Activated CD8-positive, alpha-beta T cell treated with anti-CD3 and anti-CD28 coated beads, Interleukin-2, amount 10 ng/mL, durations not matched to agents 7 days and 5 days (primary cell): ENCODE measurements around the gene TSPAN33. TPM values are rescaled to one million over a fixed set of nuclear protein-coding genes. Genes with fewer than 3 reads are reported as not detected.
"Not testable (repeated sequence)": the region's sequence is repeated elsewhere in the genome, so short reads cannot be mapped to it uniquely, and the experiment has no call there.

ENCODE experiments used
- ATAC-seq: fragments of 150-1000 bp; cut with Tn5 transposase; one replicate; pipeline ENCODE4 v1.10.0; 2021; ENCODE audit warnings: moderate library complexity
- CTCF ChIA-PET: fragments of 350-600 bp; sonication (Branson Sonifier 250); formaldehyde crosslinking; loops from one replicate; lab custom pipeline; 2021; ENCODE audit warnings: antibody characterized with exemption; lab: Charles Lee
- POLR2A ChIA-PET: fragments of 350-600 bp; sonication (Branson Sonifier 250); formaldehyde crosslinking; loops from one replicate; lab custom pipeline; 2021; ENCODE audit warnings: antibody characterized with exemption; lab: Charles Lee
- DNase-seq: peaks from one replicate; pipeline ENCODE4 v3.0.0-alpha.2; 2020
- H3K27ac Mint-ChIP-seq: one replicate; pipeline ENCODE4 v1.8.0; 2021; ENCODE audit warnings: mild to moderate bottlenecking, mixed read lengths
- H3K27me3 Mint-ChIP-seq: one replicate; pipeline ENCODE4 v1.8.0; 2021; ENCODE audit warnings: low read depth, mixed read lengths
- H3K36me3 Mint-ChIP-seq: one replicate; pipeline ENCODE4 v1.8.0; 2021; ENCODE audit warnings: low read depth, mixed read lengths
- H3K4me1 Mint-ChIP-seq: one replicate; pipeline ENCODE4 v1.8.0; 2021; ENCODE audit warnings: low read depth, mixed read lengths
- H3K4me3 Mint-ChIP-seq: one replicate; pipeline ENCODE4 v1.8.0; 2021; ENCODE audit warnings: mild to moderate bottlenecking, mixed read lengths
- H3K9me3 Mint-ChIP-seq: one replicate; pipeline ENCODE4 v1.8.0; 2022; ENCODE audit warnings: mixed read lengths; ENCODE audit not compliant: insufficient read depth
- total RNA-seq, 2 experiments: library from RNA; stranded (reverse); gene quantifications; one replicate each; pipeline ENCODE4 v1.2.3, GENCODE V29; 2021

TSPAN33 gene
- total RNA-seq, 2 experiments from 2014 or later: 2.7 to 2.8 TPM

DNA sequence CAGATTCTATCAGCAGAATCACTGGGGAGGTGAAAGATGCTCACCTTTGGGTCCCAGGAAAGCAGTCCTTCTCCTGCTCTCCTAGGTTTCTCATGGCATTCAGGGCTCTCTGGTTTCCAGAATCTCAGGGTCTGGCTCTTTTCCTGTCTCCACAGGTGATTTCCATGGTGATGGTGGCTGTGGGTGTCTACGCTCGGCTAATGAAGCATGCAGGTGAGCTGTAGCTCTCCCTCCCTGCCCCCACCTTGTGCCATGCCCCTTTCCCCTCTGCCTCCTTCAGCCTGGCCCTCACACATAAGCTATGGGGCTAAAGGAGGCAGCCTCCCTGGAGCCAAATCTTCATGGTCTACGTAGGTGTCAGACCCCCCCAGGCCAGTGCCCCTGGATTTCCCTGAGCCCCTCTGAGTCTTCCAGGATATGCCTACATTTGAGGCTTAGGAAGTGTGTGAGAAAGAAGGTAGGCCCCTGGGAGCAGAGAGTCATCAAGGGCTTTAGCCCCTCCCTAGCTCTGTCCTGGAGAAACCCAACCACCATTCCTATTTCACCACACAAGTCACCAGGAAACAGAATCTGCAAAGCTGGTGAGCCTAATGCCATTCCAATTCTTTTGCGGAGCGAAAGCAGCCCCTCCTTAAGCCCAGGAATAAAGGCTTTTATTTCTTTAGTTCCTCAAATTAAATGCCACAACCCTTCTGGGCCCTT, 17.2 kb downstream of the TSPAN33 start:
- Mint-ChIP-seq H3K4me1 (no peaks in the 10 kb centered on the region), H3K36me3 (no peaks in the 10 kb centered on the region), H3K27ac (no peak overlapping the region), H3K4me3 (no peak overlapping the region), H3K9me3 (no peaks in the 10 kb centered on the region), H3K27me3 (no peaks in the 10 kb centered on the region)
- POLR2A ChIA-PET: no interaction called here
- CTCF ChIA-PET: interaction anchor here (1.2 to 4.3 kb wide), 2 partner anchors 49 to 57 kb away, joined by 5 to 81 read pairs; no protein-coding TSS in a partner anchor
- ATAC-seq (no peak), DNase-seq (no peak)

DNA sequence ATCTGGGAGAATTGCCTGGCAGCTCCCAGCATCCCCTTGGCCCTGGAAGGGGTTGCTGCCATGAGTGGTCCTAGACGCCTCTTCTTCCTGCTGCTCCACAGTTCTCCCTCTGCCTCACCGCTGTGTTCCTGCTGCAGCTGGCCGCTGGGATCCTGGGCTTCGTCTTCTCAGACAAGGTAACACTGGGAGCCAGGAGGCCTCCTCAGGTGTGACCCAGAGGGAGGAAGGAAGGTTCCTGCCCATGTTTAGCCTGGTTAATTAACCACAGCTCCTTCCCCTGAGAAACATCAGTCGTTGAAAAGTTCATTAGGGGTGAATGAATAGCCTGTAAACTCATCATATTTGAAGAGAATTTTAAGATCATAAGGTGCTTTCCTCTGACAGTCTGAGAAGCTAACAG, 18.2 kb downstream of the TSPAN33 start:
- no peaks in the 10 kb centered on the region for H3K27me3 Mint-ChIP-seq
- POLR2A ChIA-PET: no interaction called here
- H3K4me3 Mint-ChIP-seq: no peak overlapping the region
- H3K4me1 Mint-ChIP-seq: no peaks in the 10 kb centered on the region
- no peaks in the 10 kb centered on the region for H3K9me3 Mint-ChIP-seq
- ATAC-seq (no peak), DNase-seq (no peak)
- H3K36me3 Mint-ChIP-seq: no peaks in the 10 kb centered on the region
- CTCF ChIA-PET: interaction anchor here (1.2 to 4.3 kb wide), 11 partner anchors 11 to 153 kb away, joined by 4 to 81 read pairs (median 13); partner anchors contain the start of gene TSPAN33
- H3K27ac Mint-ChIP-seq: no peak overlapping the region

DNA sequence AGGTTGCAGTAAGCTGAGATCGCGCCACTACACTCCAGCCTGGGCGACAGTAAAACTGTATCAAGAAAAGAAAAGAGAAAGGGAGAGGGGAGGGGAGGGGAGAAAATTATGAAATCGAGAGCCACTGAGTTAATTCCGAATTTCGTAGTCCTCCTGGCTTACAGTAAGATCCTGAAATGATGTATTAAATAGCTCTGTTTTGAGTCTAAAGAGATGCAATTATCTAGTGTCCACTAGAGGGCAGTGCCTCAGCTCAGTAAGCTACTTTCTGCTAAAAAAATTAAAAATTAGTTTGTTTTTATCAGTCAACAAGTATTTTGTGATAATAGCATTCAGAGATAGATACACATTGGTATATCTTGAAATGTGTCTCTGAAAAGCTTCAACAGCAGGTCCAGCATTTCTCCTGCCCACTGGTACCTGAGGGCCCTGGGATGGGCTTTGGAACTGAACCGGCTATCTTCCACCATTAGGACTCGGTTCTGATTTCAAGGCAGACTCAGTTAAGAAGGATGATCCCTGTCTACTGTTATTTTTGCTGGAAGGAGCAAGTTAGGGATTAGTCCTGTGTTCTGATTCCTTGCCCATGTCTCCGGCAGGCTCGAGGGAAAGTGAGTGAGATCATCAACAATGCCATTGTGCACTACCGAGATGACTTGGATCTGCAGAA, 19.5 kb downstream of the TSPAN33 start:
- Mint-ChIP-seq H3K4me3 (no peak overlapping the region), H3K27ac (no peak overlapping the region), H3K9me3 (no peaks in the 10 kb centered on the region), H3K36me3 (no peaks in the 10 kb centered on the region), H3K4me1 (peaks cover 11% of the 10 kb centered on the region), H3K27me3 (no peaks in the 10 kb centered on the region)
- ChIA-PET CTCF (interaction anchor here (0.5 to 4.3 kb wide), 77 partner anchors 8 to 331 kb away, joined by 3 to 81 read pairs (median 5); partner anchors contain the start of genes AHCYL2, ATP6V1F, SMO and STRIP2), POLR2A (interaction anchor here (0.6 to 0.8 kb wide), 2 partner anchors 47 to 58 kb away, joined by 3 read pairs; no protein-coding TSS in a partner anchor)
- DNase-seq (peak; percentile 52), ATAC-seq (no peak)

DNA sequence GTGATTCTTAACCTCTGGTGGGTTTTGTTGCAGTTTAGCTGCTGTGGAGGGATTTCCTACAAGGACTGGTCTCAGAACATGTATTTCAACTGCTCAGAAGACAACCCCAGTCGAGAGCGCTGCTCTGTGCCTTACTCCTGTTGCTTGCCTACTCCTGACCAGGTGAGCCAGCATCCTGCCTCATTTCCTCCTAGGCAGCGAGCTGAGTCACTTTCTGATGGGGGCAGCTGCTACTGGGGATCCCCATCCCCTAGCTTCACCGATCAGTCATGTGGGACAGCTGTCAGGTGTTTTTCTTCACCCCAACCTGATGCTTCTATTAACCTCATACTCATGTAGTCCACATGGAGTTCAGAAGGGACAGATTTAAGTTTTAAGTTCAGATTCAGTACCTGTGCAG, 22.2 kb downstream of the TSPAN33 start:
- Mint-ChIP-seq H3K4me1 (peaks cover 21% of the 10 kb centered on the region), H3K9me3 (no peaks in the 10 kb centered on the region), H3K36me3 (no peaks in the 10 kb centered on the region), H3K4me3 (no peak overlapping the region), H3K27ac (no peak overlapping the region), H3K27me3 (peaks cover 5% of the 10 kb centered on the region)
- no peak for DNase-seq
- ChIA-PET POLR2A (no interaction called here), CTCF (interaction anchor here (0.9 to 1.5 kb wide), 5 partner anchors 15 to 78 kb away, joined by 3 to 4 read pairs (median 4); no protein-coding TSS in a partner anchor)
- ATAC-seq: no peak

DNA sequence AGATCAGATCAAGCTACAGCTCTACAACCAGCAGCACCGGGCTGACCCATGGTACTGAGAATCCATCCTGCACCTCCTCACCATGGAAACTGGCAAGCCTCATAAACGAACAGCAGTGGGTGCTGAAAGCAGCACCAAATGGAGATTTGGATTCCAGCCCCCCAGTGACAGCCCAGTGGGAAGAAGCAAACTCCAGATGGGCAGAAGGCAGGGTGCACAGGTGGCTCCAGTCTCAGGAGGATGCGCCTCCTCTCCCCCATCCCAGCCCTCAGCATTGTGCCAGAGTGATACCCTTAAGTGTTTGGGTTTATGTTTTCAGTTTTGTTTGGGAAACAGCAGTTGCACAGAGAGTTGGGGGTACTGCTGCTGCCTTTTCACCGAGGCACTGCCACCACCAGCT, 23.3 kb downstream of the TSPAN33 start:
- H3K4me3 Mint-ChIP-seq: peak overlapping the region; percentile 14
- H3K27ac Mint-ChIP-seq: no peak overlapping the region
- ChIA-PET CTCF (interaction anchor here (0.9 to 1.5 kb wide), 3 partner anchors 11 to 79 kb away, joined by 3 to 4 read pairs (median 4); no protein-coding TSS in a partner anchor), POLR2A (no interaction called here)
- peaks cover 21% of the 10 kb centered on the region for H3K4me1 Mint-ChIP-seq
- H3K27me3 Mint-ChIP-seq: peaks cover 5% of the 10 kb centered on the region
- H3K36me3 Mint-ChIP-seq: no peaks in the 10 kb centered on the region
- no peaks in the 10 kb centered on the region for H3K9me3 Mint-ChIP-seq
- DNase-seq: no peak
- ATAC-seq: no peak

DNA sequence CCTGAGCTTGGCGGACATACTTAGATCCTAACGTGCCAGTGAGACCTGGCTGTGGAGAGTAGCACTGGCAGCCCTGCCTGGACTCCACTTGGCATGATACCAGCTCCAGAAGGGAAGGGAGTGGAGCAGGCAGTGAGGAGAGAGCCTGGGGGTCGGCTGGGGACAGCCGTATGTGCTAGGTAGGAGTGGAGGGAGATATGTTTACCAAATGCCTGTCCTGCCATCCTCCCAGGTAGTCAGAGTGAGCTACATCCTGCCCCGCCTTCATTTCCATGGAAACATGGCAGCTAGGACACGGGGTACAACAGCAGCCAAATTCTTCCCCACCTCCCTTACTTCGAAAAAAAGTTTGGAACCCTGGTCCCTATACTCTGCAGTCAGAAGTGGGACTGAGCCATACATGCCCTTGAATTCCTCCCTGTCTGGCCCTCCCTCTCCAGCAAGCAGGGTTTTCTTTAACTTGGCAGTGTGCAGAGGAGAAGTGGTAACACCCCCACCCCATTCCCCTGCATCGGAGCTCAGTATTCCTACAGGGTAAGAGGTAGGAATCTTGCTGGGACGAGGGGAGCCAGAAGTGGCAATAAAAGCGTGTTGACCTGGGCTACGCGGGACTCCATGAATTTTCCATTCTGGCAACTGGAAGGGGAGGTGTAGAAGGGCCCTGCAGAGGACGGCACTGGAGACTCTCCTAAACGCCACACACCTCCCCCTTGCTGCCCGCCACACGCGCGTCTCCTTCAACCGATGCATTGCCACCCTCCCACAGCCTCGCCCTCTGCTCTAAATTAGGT, 23.9 kb downstream of the TSPAN33 start:
- ChIA-PET CTCF (interaction anchor here (0.9 to 2.1 kb wide), 5 partner anchors 11 to 130 kb away, joined by 3 to 6 read pairs (median 5); no protein-coding TSS in a partner anchor), POLR2A (no interaction called here)
- Mint-ChIP-seq H3K36me3 (no peaks in the 10 kb centered on the region), H3K9me3 (no peaks in the 10 kb centered on the region), H3K27ac (no peak overlapping the region), H3K4me1 (peaks cover 21% of the 10 kb centered on the region), H3K4me3 (peak overlapping the region; percentile 31), H3K27me3 (peaks cover 5% of the 10 kb centered on the region)
- DNase-seq (no peak), ATAC-seq (no peak)

DNA sequence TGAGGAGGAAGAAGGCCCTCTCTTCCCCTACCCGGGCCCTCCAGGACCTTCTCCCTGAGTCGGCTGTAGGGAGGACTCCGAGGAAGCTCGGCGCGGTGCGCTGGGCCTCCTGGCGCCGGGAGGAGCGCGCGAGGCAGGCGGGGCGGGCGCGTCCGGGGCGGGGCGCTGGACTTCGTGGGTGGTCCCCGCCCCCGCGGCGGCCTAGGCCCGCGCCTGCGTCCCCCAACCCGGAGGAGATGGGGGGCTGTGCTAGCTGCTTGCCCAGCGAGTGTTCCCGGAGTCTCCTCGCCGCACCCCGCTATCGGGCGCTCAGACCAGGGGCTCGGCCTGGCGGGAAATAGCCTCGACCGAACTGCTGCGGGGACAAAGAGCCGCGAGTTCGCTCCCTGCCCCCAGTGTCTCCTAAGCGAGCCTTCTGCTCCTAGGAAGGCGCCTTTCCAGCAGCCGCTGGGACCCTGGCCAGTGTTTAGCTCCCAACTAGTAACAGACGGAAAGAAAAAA, 24.7 kb downstream of the TSPAN33 start:
- DNase-seq: peak; percentile 59
- peak; percentile 96 for ATAC-seq
- no peaks in the 10 kb centered on the region for H3K36me3 Mint-ChIP-seq
- H3K4me1 Mint-ChIP-seq: peaks cover 21% of the 10 kb centered on the region
- CTCF ChIA-PET: interaction anchor here (0.7 to 2.1 kb wide), 5 partner anchors 41 to 129 kb away, joined by 3 to 6 read pairs (median 5); no protein-coding TSS in a partner anchor
- POLR2A ChIA-PET: no interaction called here
- peaks cover 5% of the 10 kb centered on the region for H3K27me3 Mint-ChIP-seq
- no peaks in the 10 kb centered on the region for H3K9me3 Mint-ChIP-seq
- peak overlapping the region; percentile 67 for H3K4me3 Mint-ChIP-seq
- H3K27ac Mint-ChIP-seq: peak overlapping the region; percentile 58

DNA sequence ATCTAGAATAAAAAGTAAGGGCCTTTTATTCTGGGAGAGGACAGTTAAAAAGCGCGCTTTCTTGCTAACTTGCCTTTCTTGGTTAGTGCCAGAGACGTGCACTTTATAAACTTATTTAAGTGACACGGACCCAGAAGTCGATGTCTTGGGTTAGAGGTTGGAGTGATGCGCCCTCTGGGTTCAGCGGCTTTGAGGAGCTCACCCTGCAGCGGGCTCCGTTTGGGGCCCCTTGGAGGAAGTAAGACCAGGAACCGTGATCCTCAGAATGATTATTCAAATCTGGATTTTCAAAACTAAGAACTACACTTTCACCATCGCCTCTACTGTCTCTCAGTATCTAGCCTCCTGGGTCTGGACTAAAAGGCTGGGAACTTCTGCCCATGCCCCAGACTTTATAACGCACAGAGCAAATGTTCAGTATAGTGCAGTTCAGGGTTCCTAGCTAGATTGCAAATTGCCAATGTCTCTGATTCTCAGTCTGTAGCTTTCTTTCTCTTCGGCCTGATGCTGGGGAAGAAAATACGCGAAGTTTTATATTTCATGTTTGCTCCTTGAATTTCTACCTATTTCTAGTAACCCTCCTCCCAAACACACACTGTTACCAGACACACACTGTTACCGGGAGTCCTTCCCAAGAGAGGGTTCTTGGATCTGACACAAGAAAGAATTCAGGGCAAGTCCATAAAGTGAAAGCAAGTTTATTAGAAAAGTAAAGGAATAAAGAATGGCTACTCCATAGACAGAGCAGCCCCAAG, 25.4 kb downstream of the TSPAN33 start:
- Mint-ChIP-seq H3K4me1 (peaks cover 21% of the 10 kb centered on the region), H3K4me3 (peak overlapping the region; percentile 67), H3K36me3 (no peaks in the 10 kb centered on the region), H3K27me3 (peaks cover 5% of the 10 kb centered on the region), H3K27ac (peak overlapping the region; percentile 41), H3K9me3 (no peaks in the 10 kb centered on the region)
- ChIA-PET POLR2A (no interaction called here), CTCF (interaction anchor here (0.7 to 2.1 kb wide), 5 partner anchors 40 to 128 kb away, joined by 3 to 6 read pairs (median 5); no protein-coding TSS in a partner anchor)
- ATAC-seq (no peak), DNase-seq (no peak)

DNA sequence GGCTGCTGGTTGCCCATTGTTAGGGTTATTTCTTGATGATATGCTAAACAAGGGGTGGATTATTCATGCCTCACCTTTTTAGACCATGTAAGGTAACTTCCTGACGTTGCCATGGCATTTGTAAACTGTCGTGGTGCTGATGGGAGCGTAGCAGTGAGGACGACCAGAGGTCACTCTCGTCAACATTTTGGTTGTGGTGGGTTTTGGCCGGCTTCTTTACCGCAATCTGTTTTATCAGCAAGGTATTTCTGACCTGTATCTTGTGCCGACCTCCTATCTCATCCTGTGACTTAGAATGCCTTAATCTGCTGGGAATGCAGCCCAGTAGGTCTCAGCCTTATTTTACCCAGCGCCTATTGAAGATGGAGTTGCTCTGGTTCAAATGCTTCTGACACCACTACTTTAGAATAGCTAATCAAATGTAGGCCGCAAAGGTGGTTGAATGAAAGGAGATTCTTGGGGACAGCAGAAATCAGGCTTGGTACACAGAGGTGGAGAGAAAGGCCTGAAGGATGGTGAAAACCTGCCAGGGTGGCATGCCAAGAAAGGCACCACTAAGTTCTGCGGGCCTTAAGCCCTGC, 26.0 kb downstream of the TSPAN33 start:
- Mint-ChIP-seq H3K36me3 (no peaks in the 10 kb centered on the region), H3K9me3 (no peaks in the 10 kb centered on the region), H3K4me3 (no peak overlapping the region), H3K27ac (no peak overlapping the region), H3K27me3 (peaks cover 7% of the 10 kb centered on the region), H3K4me1 (peaks cover 21% of the 10 kb centered on the region)
- POLR2A ChIA-PET: interaction anchor here (0.6 kb wide), 1 partner anchor 125 kb away, joined by 3 read pairs; no protein-coding TSS in a partner anchor
- CTCF ChIA-PET: interaction anchor here (1.9 to 2.1 kb wide), 2 partner anchors 79 to 128 kb away, joined by 5 to 6 read pairs; no protein-coding TSS in a partner anchor
- DNase-seq (no peak), ATAC-seq (no peak)

DNA sequence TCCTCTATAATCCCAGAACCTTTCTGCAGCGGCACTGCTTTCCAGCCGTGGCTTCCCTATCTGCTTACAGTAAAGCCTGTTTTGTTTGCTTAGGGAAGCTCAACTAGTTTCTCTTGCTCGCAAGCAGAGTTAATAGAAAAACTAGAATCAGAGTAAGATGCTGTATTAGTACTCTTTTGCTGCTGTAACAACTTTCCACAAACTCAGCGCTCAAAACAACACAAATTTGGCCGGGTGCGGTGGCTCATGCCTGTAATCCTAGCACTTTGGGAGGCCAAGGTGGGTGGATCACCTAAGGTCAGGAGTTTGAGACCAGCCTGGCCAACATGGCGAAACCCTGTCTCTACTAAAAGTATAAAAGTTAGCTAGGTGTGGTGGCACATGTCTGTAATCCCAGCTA, 29.4 kb downstream of the TSPAN33 start:
- H3K27ac Mint-ChIP-seq, DNase-seq, H3K9me3 Mint-ChIP-seq, ATAC-seq, H3K4me3 Mint-ChIP-seq, H3K36me3 Mint-ChIP-seq, POLR2A ChIA-PET: not testable (repeated sequence)
- peaks cover 23% of the 10 kb centered on the region for H3K27me3 Mint-ChIP-seq
- CTCF ChIA-PET: interaction anchor here (1.0 kb wide), 1 partner anchor 10 kb away, joined by 4 read pairs; no protein-coding TSS in a partner anchor
- peaks cover 12% of the 10 kb centered on the region for H3K4me1 Mint-ChIP-seq
